ENCODE results near the gene MAP1B. TPM values are rescaled to one million over a fixed set of nuclear protein-coding genes. Genes with fewer than 3 reads are reported as not detected.

MAP1B gene
- polyA plus RNA-seq, 2 of the 4 experiments (the other 2 are of a cell fraction): 40.2 to 73.0 TPM

GRCh38 chr5:72163349-72163983, 56.2 kb downstream of the MAP1B start:
- Histone ChIP-seq H3K4me1 (peaks cover 25% of the 10 kb centered on the region), H3K27ac (no peak overlapping the region), H3K4me3 (no peak overlapping the region), H3K4me2 (no peak overlapping the region), H3K9me3 (no peaks in the 10 kb centered on the region)
- ChIA-PET CTCF (interaction anchor here (0.7 to 1.2 kb wide), 2 partner anchors 11 to 145 kb away, joined by 3 to 4 read pairs; no protein-coding TSS in a partner anchor), POLR2A (no interaction called here)
- FAIRE-seq: no peak
- no peak; a peak in 1 of 6 replicates for ATAC-seq
- no peak for DNase-seq (ENCODE audit: low read depth in 1 of 2, low spot score in 1 of 2)
- 100% methylated on average over 2 of the region's 2 CpGs for WGBS (ENCODE audit: missing lambda C conversion rate)
- TF ChIP-seq TFCP2L1 (CRISPR knock-in tag; IDR thresholded peaks at IDR 0.05) (no peak), ZFP36 (IDR thresholded peaks at IDR 0.05; ENCODE audit: borderline replicate concordance, partially characterized antibody) (peak; percentile 20)

- ChIA-PET CTCF (interaction anchor here (0.9 to 1.7 kb wide), 5 partner anchors 9 to 142 kb away, joined by 3 to 5 read pairs (median 3); no protein-coding TSS in a partner anchor), POLR2A (no interaction called here)
- Histone ChIP-seq H3K4me2 (no peak overlapping the region), H3K4me1 (0 out of 3 replicates have a peak, but pooled peaks cover 2% of the 10 kb centered on the region), H3K27ac (no peak overlapping the region), H3K9me3 (no peaks in the 10 kb centered on the region), H3K4me3 (no peak overlapping the region)
- WGBS (ENCODE audit: missing lambda C conversion rate): 92% methylated on average over 15 of the region's 15 CpGs
- FAIRE-seq (no peak), ATAC-seq (peak in 1 of 2 experiments; percentile 32; a peak in 3 of 6 replicates), DNase-seq (ENCODE audit: low read depth in 1 of 2, low spot score in 1 of 2) (no peak)
- TF ChIP-seq, protein P1, sequence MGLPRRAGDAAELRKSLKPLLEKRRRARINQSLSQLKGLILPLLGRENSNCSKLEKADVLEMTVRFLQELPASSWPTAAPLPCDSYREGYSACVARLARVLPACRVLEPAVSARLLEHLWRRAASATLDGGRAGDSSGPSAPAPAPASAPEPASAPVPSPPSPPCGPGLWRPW (IDR thresholded peaks at IDR 0.05): no peak
- TF ChIP-seq ZFP36 (IDR thresholded peaks at IDR 0.05; ENCODE audit: borderline replicate concordance, partially characterized antibody): no peak
- TF ChIP-seq CBX8 (IDR thresholded peaks at IDR 0.05): no peak
- TF ChIP-seq E2F6 (IDR thresholded peaks at IDR 0.05; ENCODE audit: borderline replicate concordance, low read depth): no peak
- TF ChIP-seq NPAS2 (CRISPR knock-in tag; IDR thresholded peaks at IDR 0.05; ENCODE audit: borderline replicate concordance): no peak
- TF ChIP-seq HEYL (CRISPR knock-in tag; IDR thresholded peaks at IDR 0.05): no peak
- TF ChIP-seq TP53 (CRISPR knock-in tag; IDR thresholded peaks at IDR 0.05): no peak
- no peak for TF ChIP-seq ESRRA (IDR thresholded peaks at IDR 0.05; ENCODE audit: borderline replicate concordance, low read length)
- TF ChIP-seq HOXB5 (CRISPR knock-in tag; IDR thresholded peaks at IDR 0.05): no peak
Observed at GRCh38 chr5:72166070-72166979, 59.0 kb downstream of the MAP1B start.

DNA sequence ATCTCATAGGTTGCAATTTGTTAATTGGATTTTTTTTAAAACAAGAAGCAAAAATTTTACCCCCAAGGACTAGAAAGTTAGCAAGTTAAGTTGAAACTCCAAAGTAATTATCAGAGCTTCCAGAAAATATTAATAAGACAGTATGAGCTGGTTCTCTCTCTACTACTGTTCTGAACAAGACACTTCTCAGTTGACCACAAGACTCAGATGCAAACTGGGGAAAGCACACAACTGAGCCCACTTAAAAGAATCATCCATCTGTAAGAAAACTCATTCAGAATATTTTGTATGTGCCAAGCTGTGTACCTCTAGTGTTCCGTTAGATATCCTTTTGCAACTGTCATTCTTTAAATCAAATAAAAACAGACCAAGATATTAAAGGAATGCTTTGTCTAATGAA, 60.0 kb downstream of the MAP1B start:
- no peak for DNase-seq (ENCODE audit: low read depth in 1 of 2, low spot score in 1 of 2)
- Histone ChIP-seq H3K9me3 (no peaks in the 10 kb centered on the region), H3K4me2 (no peak overlapping the region), H3K4me3 (no peak overlapping the region), H3K27ac (no peak overlapping the region), H3K4me1 (0 out of 3 replicates have a peak, but pooled peaks cover 2% of the 10 kb centered on the region)
- ATAC-seq: no peak
- FAIRE-seq: no peak
- TF ChIP-seq NR3C1 (IDR thresholded peaks at IDR 0.05): no peak
- TF ChIP-seq FOSB (CRISPR knock-in tag; IDR thresholded peaks at IDR 0.05): no peak
- no peak for TF ChIP-seq ATOH8 (CRISPR knock-in tag; IDR thresholded peaks at IDR 0.05; ENCODE audit: low read depth)
- no peak for TF ChIP-seq SMC3 (IDR thresholded peaks at IDR 0.05)
- TF ChIP-seq TP53 (CRISPR knock-in tag; IDR thresholded peaks at IDR 0.05): no peak
- no peak for TF ChIP-seq FOXS1 (CRISPR knock-in tag; IDR thresholded peaks at IDR 0.05)
- no peak for TF ChIP-seq MAZ (IDR thresholded peaks at IDR 0.05; ENCODE audit: borderline replicate concordance, low read depth, low read length)
- no peak for TF ChIP-seq CBX2 (IDR thresholded peaks at IDR 0.05; ENCODE audit: borderline replicate concordance, low read depth)
- TF ChIP-seq JUN (IDR thresholded peaks at IDR 0.05): no peak
- TF ChIP-seq PHF8 (IDR thresholded peaks at IDR 0.05; ENCODE audit: borderline replicate concordance, low read depth): no peak
- TF ChIP-seq, protein P1 (IDR thresholded peaks at IDR 0.05): no peak
- TF ChIP-seq KDM1A (IDR thresholded peaks at IDR 0.05; ENCODE audit: low read depth): no peak
- no peak for TF ChIP-seq MAX (IDR thresholded peaks at IDR 0.05)
- no peak for TF ChIP-seq EHF (CRISPR knock-in tag; IDR thresholded peaks at IDR 0.05)
- TF ChIP-seq KDM5A (IDR thresholded peaks at IDR 0.05): no peak
- no peak for TF ChIP-seq RCOR1 (IDR thresholded peaks at IDR 0.05; ENCODE audit: low read depth, low read length)
- no peak for TF ChIP-seq BCL3 (IDR thresholded peaks at IDR 0.05)
- 97% methylated on average over 1 of the region's 1 CpG for WGBS (ENCODE audit: missing lambda C conversion rate)
- ChIA-PET CTCF (interaction anchor here (1.7 kb wide), 1 partner anchor 141 kb away, joined by 5 read pairs; no protein-coding TSS in a partner anchor), POLR2A (no interaction called here)
